ENCODE data around the gene CDH24. TPM values are rescaled to one million over a fixed set of nuclear protein-coding genes. Genes with fewer than 3 reads are reported as not detected.

The CDH24 gene
- polyA plus RNA-seq, 1 donor from 2014 or later = 31.7 TPM

GRCh38 chr14:23044840-23045239, 12.5 kb downstream of the CDH24 start:
- Histone ChIP-seq H3K4me3 (ENCODE audit: low read length) (no peak overlapping the region), H3F3A (ENCODE audit: insufficient read depth, low read length, poor library complexity, severe bottlenecking) (no peaks in the 10 kb centered on the region), H3K9ac (ENCODE audit: low read length) (no peak overlapping the region), H3K4me2 (ENCODE audit: low read length) (no peak overlapping the region), H4K20me1 (ENCODE audit: insufficient read depth) (no peaks in the 10 kb centered on the region), H3K9me3 (ENCODE audit: low read length) (no peaks in the 10 kb centered on the region), H3K9me2 (ENCODE audit: insufficient read depth, low read length) (no peaks in the 10 kb centered on the region), H3K79me2 (replicated peaks; ENCODE audit: insufficient read depth, low read length) (no peaks in the 10 kb centered on the region), H3K36me3 (ENCODE audit: insufficient read depth, low read length) (no peaks in the 10 kb centered on the region), H2AFZ (ENCODE audit: low read depth, low read length) (no peak overlapping the region), H3K27me3 (ENCODE audit: insufficient read depth, low read depth, low read length) (no peaks in the 10 kb centered on the region), H3K27ac (ENCODE audit: low read length) (no peak overlapping the region)
- TF ChIP-seq SMC3 (conservative IDR thresholded peaks at IDR 0.05; ENCODE audit: poor library complexity) (no peak), CTCF (IDR thresholded peaks at IDR 0.05; ENCODE audit: poor library complexity, severe bottlenecking) (no peak), EP300 (conservative IDR thresholded peaks at IDR 0.05; ENCODE audit: poor library complexity, severe bottlenecking) (no peak), MXI1 (conservative IDR thresholded peaks at IDR 0.05; ENCODE audit: poor library complexity, severe bottlenecking) (no peak), TAF1 (IDR thresholded peaks at IDR 0.05; ENCODE audit: low read depth) (no peak), RAD21 (conservative IDR thresholded peaks at IDR 0.05) (no peak)
- TF ChIP-seq, protein P1, sequence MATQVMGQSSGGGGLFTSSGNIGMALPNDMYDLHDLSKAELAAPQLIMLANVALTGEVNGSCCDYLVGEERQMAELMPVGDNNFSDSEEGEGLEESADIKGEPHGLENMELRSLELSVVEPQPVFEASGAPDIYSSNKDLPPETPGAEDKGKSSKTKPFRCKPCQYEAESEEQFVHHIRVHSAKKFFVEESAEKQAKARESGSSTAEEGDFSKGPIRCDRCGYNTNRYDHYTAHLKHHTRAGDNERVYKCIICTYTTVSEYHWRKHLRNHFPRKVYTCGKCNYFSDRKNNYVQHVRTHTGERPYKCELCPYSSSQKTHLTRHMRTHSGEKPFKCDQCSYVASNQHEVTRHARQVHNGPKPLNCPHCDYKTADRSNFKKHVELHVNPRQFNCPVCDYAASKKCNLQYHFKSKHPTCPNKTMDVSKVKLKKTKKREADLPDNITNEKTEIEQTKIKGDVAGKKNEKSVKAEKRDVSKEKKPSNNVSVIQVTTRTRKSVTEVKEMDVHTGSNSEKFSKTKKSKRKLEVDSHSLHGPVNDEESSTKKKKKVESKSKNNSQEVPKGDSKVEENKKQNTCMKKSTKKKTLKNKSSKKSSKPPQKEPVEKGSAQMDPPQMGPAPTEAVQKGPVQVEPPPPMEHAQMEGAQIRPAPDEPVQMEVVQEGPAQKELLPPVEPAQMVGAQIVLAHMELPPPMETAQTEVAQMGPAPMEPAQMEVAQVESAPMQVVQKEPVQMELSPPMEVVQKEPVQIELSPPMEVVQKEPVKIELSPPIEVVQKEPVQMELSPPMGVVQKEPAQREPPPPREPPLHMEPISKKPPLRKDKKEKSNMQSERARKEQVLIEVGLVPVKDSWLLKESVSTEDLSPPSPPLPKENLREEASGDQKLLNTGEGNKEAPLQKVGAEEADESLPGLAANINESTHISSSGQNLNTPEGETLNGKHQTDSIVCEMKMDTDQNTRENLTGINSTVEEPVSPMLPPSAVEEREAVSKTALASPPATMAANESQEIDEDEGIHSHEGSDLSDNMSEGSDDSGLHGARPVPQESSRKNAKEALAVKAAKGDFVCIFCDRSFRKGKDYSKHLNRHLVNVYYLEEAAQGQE (IDR thresholded peaks at IDR 0.05; ENCODE audit: borderline replicate concordance) = no peak

GRCh38 chr14:23043754-23044153, 13.6 kb downstream of the CDH24 start:
- Histone ChIP-seq H3K36me3 (ENCODE audit: insufficient read depth, low read length) (no peaks in the 10 kb centered on the region), H3K79me2 (replicated peaks; ENCODE audit: insufficient read depth, low read length) (no peaks in the 10 kb centered on the region), H3K9ac (ENCODE audit: low read length) (no peak overlapping the region), H2AFZ (ENCODE audit: low read depth, low read length) (no peak overlapping the region), H4K20me1 (ENCODE audit: insufficient read depth) (no peaks in the 10 kb centered on the region), H3F3A (ENCODE audit: insufficient read depth, low read length, poor library complexity, severe bottlenecking) (no peaks in the 10 kb centered on the region), H3K27ac (ENCODE audit: low read length) (no peak overlapping the region), H3K9me3 (ENCODE audit: low read length) (no peaks in the 10 kb centered on the region), H3K4me2 (ENCODE audit: low read length) (no peak overlapping the region), H3K9me2 (ENCODE audit: insufficient read depth, low read length) (no peaks in the 10 kb centered on the region), H3K27me3 (ENCODE audit: insufficient read depth, low read depth, low read length) (no peaks in the 10 kb centered on the region), H3K4me3 (ENCODE audit: low read length) (no peak overlapping the region)
- TF ChIP-seq RAD21 (conservative IDR thresholded peaks at IDR 0.05) = no peak
- TF ChIP-seq, protein P1 (IDR thresholded peaks at IDR 0.05; ENCODE audit: borderline replicate concordance) = no peak
- TF ChIP-seq TAF1 (IDR thresholded peaks at IDR 0.05; ENCODE audit: low read depth) = no peak
- TF ChIP-seq EP300 (conservative IDR thresholded peaks at IDR 0.05; ENCODE audit: poor library complexity, severe bottlenecking) = no peak
- no peak for TF ChIP-seq POLR2AphosphoS5 (IDR thresholded peaks at IDR 0.05)
- TF ChIP-seq EZH2 (IDR thresholded peaks at IDR 0.05; ENCODE audit: borderline replicate concordance, insufficient read depth, low read length, poor library complexity, severe bottlenecking) = no peak
- TF ChIP-seq SMC3 (conservative IDR thresholded peaks at IDR 0.05; ENCODE audit: poor library complexity) = no peak
- TF ChIP-seq CTCF (IDR thresholded peaks at IDR 0.05; ENCODE audit: poor library complexity, severe bottlenecking) = no peak
